NCI-H1417 treated with DMSO at 0.1 percent for 48 hours (cell line): ENCODE measurements around the gene SDCBP2.

Source experiments
- DNase-seq: peaks from one replicate; lab custom pipeline; 2025; lab: John Stamatoyannopoulos, UW

The SDCBP2 gene

DNA sequence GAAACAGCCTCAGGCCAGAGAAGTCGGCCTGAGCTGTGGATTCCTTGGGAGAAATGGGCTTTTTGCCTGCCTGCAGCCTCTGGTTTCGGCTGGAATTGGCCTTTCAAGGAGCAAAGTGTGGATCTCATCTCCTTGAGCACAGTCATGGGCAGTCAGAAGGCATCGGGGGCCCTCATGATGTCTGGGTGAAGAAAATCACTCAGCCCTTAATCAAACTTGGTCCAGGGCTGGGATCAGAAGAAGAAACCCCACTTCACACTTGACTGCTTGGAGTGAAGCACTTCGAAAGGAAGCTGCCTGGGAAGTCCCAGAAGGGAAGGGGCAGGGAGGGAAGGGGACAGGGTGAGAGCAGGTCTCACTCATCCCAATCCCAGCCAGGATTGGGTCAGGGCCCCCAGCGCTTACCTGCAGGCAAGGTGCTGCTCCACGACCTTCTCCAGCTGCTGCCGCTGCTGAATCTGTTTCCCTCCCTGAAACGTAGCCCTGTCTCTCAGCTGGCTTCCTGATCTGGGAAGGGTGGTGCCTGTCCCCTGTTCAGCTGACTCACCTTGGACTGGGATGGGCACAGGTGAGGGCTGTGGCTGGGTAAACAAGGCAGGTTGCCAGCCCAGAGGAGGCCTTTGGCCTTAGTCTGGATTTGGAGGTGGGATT, at the start of gene SDCBP2:
Gene SDCBP2, minus strand, starts transcription at position 460 of the 651 bp plus-strand sequence. CDS start 8,723 bp downstream, outside the sequence.
- no peak for DNase-seq

- DNase-seq = no peak
These were observed 49.8 kb upstream of the SDCBP2 start for GRCh38 chr20:1378735-1379125.

GRCh38 chr20:1377984-1378734, 49.2 kb upstream of the SDCBP2 start:
- no peak for DNase-seq

- DNase-seq = no peak
These were observed 48.5 kb upstream of the SDCBP2 start for GRCh38 chr20:1377341-1377871.

- DNase-seq = no peak
These were observed 47.7 kb upstream of the SDCBP2 start for GRCh38 chr20:1376408-1377270.

DNA sequence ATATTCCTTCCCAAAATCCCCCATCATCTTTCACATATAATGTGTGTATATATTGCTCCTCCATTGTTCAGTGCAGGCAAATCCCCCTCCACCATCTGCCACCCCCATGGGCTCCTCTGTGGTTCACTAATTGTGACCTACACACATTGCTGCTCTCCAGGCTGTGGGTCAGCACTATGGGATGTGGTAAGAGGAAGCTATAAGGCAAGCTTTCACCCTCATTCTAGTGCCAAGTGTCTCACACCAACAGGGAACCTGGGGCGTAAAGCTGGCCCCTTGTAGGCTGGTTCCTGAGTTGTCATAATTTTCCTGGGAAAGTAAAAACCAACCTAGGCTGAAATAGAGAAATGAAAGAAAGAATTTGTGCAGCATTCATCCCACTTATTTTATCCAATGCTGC, 47.1 kb upstream of the SDCBP2 start:
- no peak for DNase-seq

DNA sequence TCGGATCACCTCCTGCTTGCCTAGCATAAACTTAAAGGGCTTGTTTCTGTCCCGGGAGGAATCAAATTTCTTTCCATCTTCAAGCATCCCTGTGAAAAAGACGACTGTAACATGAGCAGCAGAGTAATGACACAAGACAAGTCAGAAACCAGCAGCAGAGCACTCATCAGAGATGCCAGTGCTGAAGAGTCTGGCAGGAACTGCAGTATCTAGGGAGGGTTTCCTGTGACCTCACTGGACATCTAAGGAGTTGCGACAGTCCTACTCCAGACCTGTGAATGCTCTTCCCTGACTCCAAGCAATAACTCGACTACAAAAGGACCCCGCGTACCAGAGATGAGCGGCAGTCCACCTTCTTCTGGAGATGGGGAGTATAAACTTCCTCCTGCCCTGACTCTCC, 46.6 kb upstream of the SDCBP2 start:
- DNase-seq = no peak

DNA sequence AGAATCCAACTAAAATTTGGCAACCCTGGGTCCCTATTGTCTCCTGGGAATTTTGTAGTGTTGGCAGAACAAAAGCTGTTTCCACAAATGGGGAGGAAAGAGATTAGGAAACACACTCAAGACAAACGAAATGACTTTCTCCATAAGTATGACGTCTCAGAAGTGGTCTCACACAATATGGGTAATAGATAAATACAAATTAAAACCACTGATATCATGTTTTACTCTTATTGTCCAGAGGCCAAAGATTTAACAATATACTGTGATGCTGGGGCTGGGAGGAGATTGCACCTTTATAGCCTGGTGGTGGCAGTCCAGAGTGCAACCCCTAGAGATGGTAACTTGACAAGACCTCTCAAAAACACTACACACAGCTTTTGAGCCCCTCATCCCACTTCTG, 45.3 kb upstream of the SDCBP2 start:
- no peak for DNase-seq

DNA sequence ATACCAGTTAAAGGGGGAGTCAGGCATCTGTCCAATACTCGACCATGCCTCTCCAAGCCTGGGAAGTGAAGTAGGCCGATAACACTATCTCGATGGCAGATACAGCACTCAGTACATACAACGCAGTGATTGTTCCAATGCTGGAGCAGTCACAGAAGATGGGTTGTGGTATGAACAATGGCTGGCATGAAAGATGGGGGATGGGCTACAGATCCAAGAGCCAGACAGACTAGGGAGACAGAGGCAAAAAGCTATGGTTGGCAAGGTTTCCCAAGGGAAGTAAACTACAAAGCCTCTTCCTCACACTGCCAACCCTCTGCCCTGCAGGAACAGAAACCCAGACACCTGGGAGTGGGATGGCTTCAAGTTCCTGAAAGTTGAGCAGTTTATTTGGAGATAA, 44.7 kb upstream of the SDCBP2 start:
- DNase-seq = no peak

- DNase-seq = no peak
These were observed 44.1 kb upstream of the SDCBP2 start for GRCh38 chr20:1373036-1373435.

DNA sequence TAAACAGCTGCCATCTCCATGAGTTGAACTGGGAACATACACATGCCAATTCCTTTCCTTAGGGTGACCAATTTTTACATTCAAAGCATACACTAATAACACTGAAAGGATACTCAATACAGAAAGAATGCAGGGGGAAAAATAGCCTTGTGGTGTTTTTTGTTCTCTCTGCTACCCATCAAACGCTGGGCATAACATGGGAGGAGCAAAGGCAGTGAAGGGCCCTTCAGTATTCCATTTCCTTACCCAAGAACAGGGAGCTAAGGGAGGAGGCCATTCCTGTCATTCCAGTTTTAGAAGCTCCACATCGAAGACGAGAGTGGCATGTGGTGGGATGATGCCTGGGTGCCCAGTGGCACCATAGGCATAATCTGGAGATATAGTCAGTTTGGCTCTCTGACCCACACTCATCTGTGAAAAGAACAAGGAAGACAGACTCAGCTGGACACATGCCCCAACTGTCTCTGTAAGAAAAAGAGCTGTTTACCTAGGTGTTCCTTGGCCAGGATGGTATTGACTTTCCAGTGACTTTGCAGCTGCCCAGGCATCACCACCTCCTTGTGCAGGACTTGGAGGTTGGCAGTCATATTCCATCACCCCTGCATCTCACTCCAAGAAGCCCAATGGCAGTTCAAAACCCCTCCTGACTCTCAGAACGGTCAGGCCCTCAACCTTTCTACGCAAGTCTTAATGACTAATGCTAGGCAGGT, 43.0 kb upstream of the SDCBP2 start:
- no peak for DNase-seq

DNA sequence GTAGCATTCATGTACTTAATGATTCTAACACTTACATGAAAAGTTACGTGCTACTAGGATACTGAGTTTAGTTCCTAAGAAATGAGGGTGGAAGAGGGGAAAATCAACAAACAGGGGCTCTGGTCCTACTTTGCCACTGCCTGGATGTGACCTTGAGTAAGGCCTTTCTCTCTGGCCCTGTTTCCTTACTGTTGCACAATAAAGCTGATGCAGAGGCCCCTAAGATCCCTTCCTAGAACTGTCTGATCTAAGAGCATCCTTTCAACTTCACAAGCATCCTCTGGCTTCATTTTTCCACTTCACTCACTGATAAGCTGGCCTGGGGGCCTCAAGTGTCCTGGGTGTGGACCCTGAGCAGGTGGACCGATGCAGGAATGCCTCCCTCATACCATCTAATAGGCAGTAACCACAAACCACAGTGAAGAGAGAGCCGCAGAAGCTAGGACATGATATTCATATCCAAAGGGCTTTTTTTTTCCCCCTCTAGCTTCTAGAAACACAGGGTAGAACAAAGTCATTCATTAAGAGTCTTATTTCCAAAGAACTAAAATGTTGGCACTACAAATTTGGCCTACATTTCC, 42.4 kb upstream of the SDCBP2 start:
- DNase-seq = no peak

DNA sequence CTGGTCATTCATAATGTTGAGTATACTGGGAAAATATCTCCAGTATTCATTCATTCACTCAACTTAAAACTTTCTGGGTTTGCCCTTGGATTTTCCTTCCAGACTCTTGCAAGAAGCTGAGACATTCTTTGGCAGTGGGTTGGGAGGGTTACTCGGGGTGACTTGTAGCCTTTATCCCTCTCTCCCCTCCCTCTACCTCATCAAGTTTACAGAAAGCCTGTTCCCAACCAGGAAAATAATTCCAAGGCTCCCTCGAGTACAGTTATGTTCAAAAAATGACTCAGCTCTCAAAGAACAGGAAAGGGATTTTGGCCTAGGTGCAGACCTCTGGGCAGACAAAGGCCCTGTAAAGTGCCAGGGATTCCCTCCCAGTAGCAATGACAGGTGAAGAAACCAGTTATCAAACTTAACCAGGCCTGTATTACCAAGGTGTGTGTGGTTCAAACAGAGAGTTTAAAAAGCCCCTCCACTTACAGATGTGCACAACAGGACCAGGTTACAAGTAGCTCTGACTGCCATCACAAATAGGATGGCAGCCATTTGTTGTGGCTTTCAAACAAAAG, 41.7 kb upstream of the SDCBP2 start:
- DNase-seq = no peak

DNA sequence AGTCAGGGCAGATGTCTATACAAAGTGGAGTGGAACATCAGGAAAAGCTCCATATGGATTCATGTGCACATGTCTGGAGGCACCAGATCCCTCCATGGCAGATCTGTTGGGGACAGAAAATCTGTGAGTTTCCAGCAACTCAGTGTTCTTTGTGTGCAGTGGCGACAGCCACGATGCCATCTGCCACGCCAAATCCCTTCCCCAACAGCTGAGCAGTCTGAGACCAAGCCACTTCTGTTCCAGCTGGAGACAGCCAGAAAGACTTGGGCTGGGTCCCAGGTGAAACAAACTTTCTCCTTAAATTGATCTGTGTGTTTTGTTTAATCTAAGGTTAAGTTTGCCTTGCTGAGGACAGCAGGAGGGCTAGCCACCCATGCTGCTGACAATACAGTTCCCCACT, 41.0 kb upstream of the SDCBP2 start:
- no peak for DNase-seq

- DNase-seq = no peak
These were observed 39.7 kb upstream of the SDCBP2 start for GRCh38 chr20:1368448-1369199.

DNA sequence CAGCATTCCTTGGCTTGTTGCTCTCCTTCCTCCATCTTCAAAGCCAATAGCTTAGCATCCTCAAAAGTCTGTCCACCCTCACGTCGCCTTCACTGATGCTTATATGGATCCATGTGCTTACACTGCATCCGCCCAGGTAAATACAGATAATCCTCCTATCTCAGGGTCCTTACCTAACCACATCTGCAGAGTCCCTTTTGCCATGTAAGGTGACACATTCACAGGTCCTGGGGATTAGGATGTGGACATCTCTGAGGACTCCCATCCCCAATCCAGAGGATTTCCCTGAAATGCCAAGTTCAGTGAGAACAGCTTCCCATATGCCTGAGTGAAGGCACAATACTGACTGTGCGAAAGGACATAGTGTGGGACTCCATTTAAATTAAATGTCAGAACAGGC, 38.5 kb upstream of the SDCBP2 start:
- no peak for DNase-seq

DNA sequence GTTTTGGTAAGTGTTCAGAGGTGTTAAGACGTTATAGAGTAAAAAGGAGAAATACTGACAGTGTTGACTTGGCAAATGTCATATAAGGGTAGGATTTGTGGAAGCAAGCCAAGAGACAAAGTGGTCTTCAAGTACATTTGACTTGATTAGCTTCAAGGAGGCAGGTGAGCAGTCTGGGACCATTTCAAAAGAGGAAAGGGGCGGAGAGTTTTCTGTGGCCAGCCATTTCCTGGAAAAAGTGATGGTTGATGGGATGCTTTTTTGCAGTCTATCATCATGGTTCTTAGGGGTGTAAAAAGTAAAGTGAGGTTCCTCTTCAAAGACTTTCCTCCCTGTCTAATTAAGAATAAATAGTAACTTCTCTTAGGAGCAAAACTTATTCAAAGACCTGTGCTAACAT, 35.2 kb upstream of the SDCBP2 start:
- DNase-seq = no peak

DNA sequence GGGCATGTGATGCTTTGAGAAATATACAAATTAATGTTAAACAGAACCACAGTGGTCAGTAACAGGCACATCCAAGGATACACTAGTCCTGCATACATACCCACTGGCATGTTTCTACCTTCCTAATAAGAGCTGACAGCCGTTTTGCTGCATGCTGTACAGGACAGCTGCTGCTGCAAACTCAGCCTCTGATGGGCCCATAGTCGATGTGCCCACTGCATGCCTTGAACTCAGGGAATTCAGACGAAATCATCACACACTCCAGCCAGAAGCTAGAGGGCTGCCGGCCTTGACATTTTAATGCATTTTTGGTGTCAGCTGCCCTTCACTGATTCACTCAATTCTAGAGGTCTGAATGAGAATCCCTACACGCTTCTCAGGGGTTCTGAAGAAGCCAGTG, 34.6 kb upstream of the SDCBP2 start:
- DNase-seq = no peak

GRCh38 chr20:1362484-1362883, 33.5 kb upstream of the SDCBP2 start:
- DNase-seq = no peak

GRCh38 chr20:1360094-1360846, 31.3 kb upstream of the SDCBP2 start:
- DNase-seq = no peak
